Middle frontal gyrus (tissue), 1 donor: ENCODE measurements around the gene TRAPPC13.
"Not testable (repeated sequence)": the region's sequence is repeated elsewhere in the genome, so short reads cannot be mapped to it uniquely, and the experiment has no call there.

ENCODE experiments used
- DNase-seq: peaks from one replicate; pipeline ENCODE4 v3.0.0-alpha.2; 2015; ENCODE audit warnings: low spot score; ENCODE audit errors: extremely low spot score

TRAPPC13 gene

GRCh38 chr5:65624571-65625555 lies at the start of gene TRAPPC13, which contains the start of gene SHLD3:
TRAPPC13 (plus strand) TSS chr5:65625027; CDS start chr5:65625061, 34 bp downstream.
SHLD3 (plus strand) TSS chr5:65625027; CDS start chr5:65629588, 4,561 bp downstream.
- peak; percentile 81 for DNase-seq

- DNase-seq: no peak
Observed at GRCh38 chr5:65577141-65577540, 47.7 kb upstream of the TRAPPC13 start.

- DNase-seq: no peak
Observed at GRCh38 chr5:65588694-65589093, 36.1 kb upstream of the TRAPPC13 start.

- DNase-seq: not testable (repeated sequence)
Observed at GRCh38 chr5:65601761-65602160, 23.1 kb upstream of the TRAPPC13 start.

GRCh38 chr5:65611524-65611923 lies 13.3 kb upstream of the TRAPPC13 start:
- DNase-seq: no peak

- DNase-seq: no peak
Observed at GRCh38 chr5:65612298-65612907, 12.4 kb upstream of the TRAPPC13 start.

GRCh38 chr5:65620021-65620420 lies 4.8 kb upstream of the TRAPPC13 start:
- DNase-seq: no peak

GRCh38 chr5:65621961-65622360 lies 2.9 kb upstream of the TRAPPC13 start:
- DNase-seq: not testable (repeated sequence)

- DNase-seq: no peak
Observed at GRCh38 chr5:65623482-65623881, 1.3 kb upstream of the TRAPPC13 start.

GRCh38 chr5:65624025-65624570 lies 729 bp upstream of the TRAPPC13 start, which contains the start of gene TRIM23:
TRIM23 (minus strand) TSS chr5:65624333; CDS start chr5:65624274, 59 bp downstream.
- peak; percentile 93 for DNase-seq

- DNase-seq: no peak
Observed at GRCh38 chr5:65625743-65626142, 916 bp downstream of the TRAPPC13 start.

GRCh38 chr5:65630981-65631380 lies 6.2 kb downstream of the TRAPPC13 start:
- DNase-seq: no peak

GRCh38 chr5:65640240-65640639 lies 15.4 kb downstream of the TRAPPC13 start:
- no peak for DNase-seq

GRCh38 chr5:65646938-65647337 lies 22.1 kb downstream of the TRAPPC13 start:
- DNase-seq: no peak

GRCh38 chr5:65647941-65648340 lies 23.1 kb downstream of the TRAPPC13 start:
- DNase-seq: no peak

- no peak for DNase-seq
Observed at GRCh38 chr5:65651144-65651543, 26.3 kb downstream of the TRAPPC13 start.

GRCh38 chr5:65654713-65655112 lies 29.9 kb downstream of the TRAPPC13 start:
- no peak for DNase-seq

- no peak for DNase-seq
Observed at GRCh38 chr5:65663804-65664521, 39.1 kb downstream of the TRAPPC13 start.

- DNase-seq: no peak
Observed at GRCh38 chr5:65668696-65669095, 43.9 kb downstream of the TRAPPC13 start.

GRCh38 chr5:65672796-65673195 lies 48.0 kb downstream of the TRAPPC13 start:
- DNase-seq: no peak

GRCh38 chr5:65674749-65675148 lies 49.9 kb downstream of the TRAPPC13 start:
- no peak for DNase-seq
